HepG2 (cell line): ENCODE results near the gene KRI1. TPM values are rescaled to one million over a fixed set of nuclear protein-coding genes. Genes with fewer than 3 reads are reported as not detected.

Experiments
- CBX5 ChIP-seq: sonication (generic); formaldehyde crosslinking; IDR thresholded peaks from 2 replicates; pipeline ENCODE4 v1.4.0; 2020; ENCODE audit warnings: missing genetic modification reagents, borderline replicate concordance
- FOXA1 ChIP-seq, 2 experiments: fragments of 450-650 bp in 1 of 2; sonication (generic) in 1 of 2; formaldehyde crosslinking in 1 of 2; IDR thresholded peaks; 2 replicates each; pipeline versions ENCODE4 v1.4.0 to v1.6.1; 2016 to 2020; ENCODE audit warnings: missing genetic modification reagents in 1 of 2
- GABPA ChIP-seq, 2 experiments: IDR thresholded peaks; 2 replicates each; pipeline ENCODE4 v1.6.1; 2011 to 2016; ENCODE audit warnings: low read depth in 2 of 2, low read length in 1 of 2, missing biosample characterization in 1 of 2, missing genetic modification characterization in 1 of 2
- HOXA5 ChIP-seq: sonication (generic); formaldehyde crosslinking; IDR thresholded peaks from 2 replicates; pipeline ENCODE4 v1.4.0; 2020; ENCODE audit warnings: missing genetic modification reagents
- ISL2 ChIP-seq: sonication (generic); formaldehyde crosslinking; IDR thresholded peaks from 2 replicates; pipeline ENCODE4 v1.5.0; 2020; ENCODE audit warnings: missing genetic modification reagents
- ISX ChIP-seq: sonication (generic); formaldehyde crosslinking; conservative IDR thresholded peaks from 2 replicates; pipeline ENCODE4 v1.5.0; 2020; ENCODE audit warnings: missing genetic modification reagents
- KLF12 ChIP-seq: sonication (generic); formaldehyde crosslinking; IDR thresholded peaks from 2 replicates; pipeline ENCODE4 v1.4.0; 2020; ENCODE audit warnings: missing genetic modification reagents, borderline replicate concordance
- KLF16 ChIP-seq, 2 experiments: sonication (generic) in 1 of 2; formaldehyde crosslinking in 1 of 2; IDR thresholded peaks; 2 replicates each; pipeline versions ENCODE4 v1.6.1 to v1.8.0; 2016 to 2023; ENCODE audit warnings: missing genetic modification reagents in 2 of 2, missing compliant biosample characterization in 1 of 2
- MBD4 ChIP-seq: IDR thresholded peaks from 2 replicates; pipeline ENCODE4 v1.6.1; 2012; ENCODE audit warnings: low read length, inconsistent platforms, borderline replicate concordance
- NCOR1 ChIP-seq: fragments of 200-600 bp; sonication (generic); IDR thresholded peaks from 2 replicates; pipeline ENCODE4 v1.7.0; 2017; ENCODE audit warnings: antibody characterized with exemption, low read length, borderline replicate concordance
- NKX3-1 ChIP-seq: sonication (generic); formaldehyde crosslinking; IDR thresholded peaks from 2 replicates; pipeline ENCODE4 v1.5.0; 2020; ENCODE audit warnings: missing genetic modification reagents
- RBM22 ChIP-seq: fragments of 200-400 bp; formaldehyde crosslinking; optimal IDR thresholded peaks from 2 replicates; pipeline ENCODE3; 2017; ENCODE audit warnings: mild to moderate bottlenecking, low read length, moderate library complexity
- SETDB1 ChIP-seq: sonication (generic); formaldehyde crosslinking; IDR thresholded peaks from 2 replicates; pipeline ENCODE4 v1.5.1; 2020; ENCODE audit warnings: missing genetic modification reagents, mild to moderate bottlenecking, borderline replicate concordance
- SKI ChIP-seq: fragments of 450-650 bp; IDR thresholded peaks from one replicate; pipeline ENCODE4 v1.6.1; 2018; ENCODE audit warnings: mild to moderate bottlenecking; ENCODE audit not compliant: partially characterized antibody
- SSRP1 ChIP-seq: IDR thresholded peaks from 2 replicates; pipeline ENCODE4 v1.6.1; 2016; ENCODE audit warnings: control low read depth
- YEATS4 ChIP-seq: sonication (generic); formaldehyde crosslinking; IDR thresholded peaks from 2 replicates; pipeline ENCODE4 v1.4.0; 2020; ENCODE audit warnings: missing genetic modification reagents, borderline replicate concordance
- ZFYVE20 ChIP-seq: sonication (generic); formaldehyde crosslinking; IDR thresholded peaks from 2 replicates; pipeline ENCODE4 v1.8.0; 2023; ENCODE audit warnings: low read depth, mild to moderate bottlenecking, moderate library complexity, missing genetic modification reagents, borderline replicate concordance
- ZNF24 ChIP-seq: fragments of 450-650 bp; IDR thresholded peaks from 2 replicates; pipeline ENCODE4 v1.6.1; 2017; ENCODE audit warnings: antibody characterized with exemption, mild to moderate bottlenecking
- ZNF317 ChIP-seq: sonication (generic); formaldehyde crosslinking; IDR thresholded peaks from 2 replicates; pipeline ENCODE4 v1.5.0; 2020; ENCODE audit warnings: mild to moderate bottlenecking, missing genetic modification reagents
- ZNF33B ChIP-seq: sonication (generic); formaldehyde crosslinking; IDR thresholded peaks from 2 replicates; pipeline ENCODE4 v1.5.1; 2020; ENCODE audit warnings: mild to moderate bottlenecking, missing genetic modification reagents
- ZNF549 ChIP-seq: sonication (generic); formaldehyde crosslinking; IDR thresholded peaks from 2 replicates; pipeline ENCODE4 v1.5.0; 2020; ENCODE audit warnings: missing genetic modification reagents
- ZNF562 ChIP-seq: sonication (generic); formaldehyde crosslinking; IDR thresholded peaks from 2 replicates; pipeline ENCODE4 v1.8.0; 2022; ENCODE audit warnings: missing genetic modification reagents, borderline replicate concordance
- ZNF878 ChIP-seq: sonication (generic); formaldehyde crosslinking; IDR thresholded peaks from 2 replicates; pipeline ENCODE4 v1.8.1; 2023; ENCODE audit warnings: mild to moderate bottlenecking, missing genetic modification reagents, moderate library complexity
- polyA plus RNA-seq, 8 experiments: library from polyadenylated mRNA; depleted of rRNA in 3 of 8; stranded (reverse) in 7 of 8; unstranded in 1 of 8; fragments of >200 nt; fragmentation: Illumina TruSeq in 4 of 8; extraction: Trizol in 4 of 8; gene quantifications; 2 replicates each; pipeline versions ENCODE4 v1.2.1 to v1.2.3, GENCODE V29; 2011 to 2016; ENCODE audit warnings: low read depth in 4 of 8, missing spikeins in 1 of 8, mixed read lengths in 1 of 8; ENCODE audit not compliant: insufficient read depth in 1 of 8
- total RNA-seq, 5 experiments: library from RNA; depleted of rRNA; stranded (reverse); fragments of >200 nt; fragmentation: Illumina TruSeq; extraction: Trizol; gene quantifications; 2 replicates each; pipeline ENCODE4 v1.2.3, GENCODE V29; 2016; ENCODE audit warnings: low read depth in 1 of 5
- TF ChIP-seq, protein P1 (sequence below): sonication (generic); formaldehyde crosslinking; IDR thresholded peaks from 2 replicates; pipeline ENCODE4 v1.4.0; 2020; ENCODE audit warnings: missing genetic modification reagents, borderline replicate concordance
- TF ChIP-seq, protein P2 (sequence below): IDR thresholded peaks from 2 replicates; pipeline ENCODE4 v1.6.1; 2016; ENCODE audit warnings: missing compliant biosample characterization, missing genetic modification reagents, borderline replicate concordance
- TF ChIP-seq, protein P3 (sequence below): IDR thresholded peaks from 2 replicates; pipeline ENCODE4 v1.6.1; 2012; ENCODE audit warnings: low read length, improper control_type of control experiment

Gene KRI1
- total and polyA plus RNA-seq, 2 of the 13 experiments (the other 11 are each of a cell fraction or from before 2014, with no cell fraction given), result 9.1 to 11.7 TPM

DNA sequence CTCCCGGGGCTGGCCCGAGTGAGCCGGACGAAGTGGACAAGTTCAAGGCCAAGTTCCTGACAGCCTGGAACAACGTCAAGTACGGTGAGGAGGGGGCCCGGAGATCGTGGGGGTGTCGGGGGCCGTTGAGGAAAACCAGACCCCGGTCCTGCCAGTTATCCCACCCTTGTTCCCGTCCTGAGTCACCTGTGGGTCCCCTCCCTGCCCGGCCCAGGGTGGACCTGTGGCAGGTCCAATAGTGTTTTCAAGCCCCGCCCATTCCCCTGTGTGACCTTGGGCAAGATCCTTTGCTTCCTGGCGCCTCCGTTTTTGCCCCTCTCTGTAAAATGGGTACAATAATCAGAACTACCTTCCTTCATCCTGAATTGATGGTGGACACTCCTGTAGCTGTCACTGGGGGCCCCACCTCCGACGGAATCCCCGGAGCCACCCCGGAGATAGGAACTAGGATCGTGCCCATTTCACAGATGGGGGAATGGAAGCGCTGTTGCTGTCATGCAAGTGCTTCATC lies 21.5 kb downstream of the KRI1 start (continued):
- TF ChIP-seq SETDB1 (CRISPR knock-in tag), result no peak
- no peak for TF ChIP-seq ZNF33B (CRISPR knock-in tag)
- TF ChIP-seq, protein P1, sequence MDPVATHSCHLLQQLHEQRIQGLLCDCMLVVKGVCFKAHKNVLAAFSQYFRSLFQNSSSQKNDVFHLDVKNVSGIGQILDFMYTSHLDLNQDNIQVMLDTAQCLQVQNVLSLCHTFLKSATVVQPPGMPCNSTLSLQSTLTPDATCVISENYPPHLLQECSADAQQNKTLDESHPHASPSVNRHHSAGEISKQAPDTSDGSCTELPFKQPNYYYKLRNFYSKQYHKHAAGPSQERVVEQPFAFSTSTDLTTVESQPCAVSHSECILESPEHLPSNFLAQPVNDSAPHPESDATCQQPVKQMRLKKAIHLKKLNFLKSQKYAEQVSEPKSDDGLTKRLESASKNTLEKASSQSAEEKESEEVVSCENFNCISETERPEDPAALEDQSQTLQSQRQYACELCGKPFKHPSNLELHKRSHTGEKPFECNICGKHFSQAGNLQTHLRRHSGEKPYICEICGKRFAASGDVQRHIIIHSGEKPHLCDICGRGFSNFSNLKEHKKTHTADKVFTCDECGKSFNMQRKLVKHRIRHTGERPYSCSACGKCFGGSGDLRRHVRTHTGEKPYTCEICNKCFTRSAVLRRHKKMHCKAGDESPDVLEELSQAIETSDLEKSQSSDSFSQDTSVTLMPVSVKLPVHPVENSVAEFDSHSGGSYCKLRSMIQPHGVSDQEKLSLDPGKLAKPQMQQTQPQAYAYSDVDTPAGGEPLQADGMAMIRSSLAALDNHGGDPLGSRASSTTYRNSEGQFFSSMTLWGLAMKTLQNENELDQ (CRISPR knock-in tag), result no peak
- TF ChIP-seq ZNF878 (CRISPR knock-in tag), result no peak
- TF ChIP-seq ZNF317 (CRISPR knock-in tag), result no peak
- TF ChIP-seq, protein P2, sequence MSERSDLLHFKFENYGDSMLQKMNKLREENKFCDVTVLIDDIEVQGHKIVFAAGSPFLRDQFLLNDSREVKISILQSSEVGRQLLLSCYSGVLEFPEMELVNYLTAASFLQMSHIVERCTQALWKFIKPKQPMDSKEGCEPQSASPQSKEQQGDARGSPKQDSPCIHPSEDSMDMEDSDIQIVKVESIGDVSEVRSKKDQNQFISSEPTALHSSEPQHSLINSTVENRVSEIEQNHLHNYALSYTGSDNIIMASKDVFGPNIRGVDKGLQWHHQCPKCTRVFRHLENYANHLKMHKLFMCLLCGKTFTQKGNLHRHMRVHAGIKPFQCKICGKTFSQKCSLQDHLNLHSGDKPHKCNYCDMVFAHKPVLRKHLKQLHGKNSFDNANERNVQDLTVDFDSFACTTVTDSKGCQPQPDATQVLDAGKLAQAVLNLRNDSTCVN (CRISPR knock-in tag), result no peak
- no peak; the same call in 1 of the 2 replicates for TF ChIP-seq NCOR1
- 0 out of 2 replicates have a peak, but pooled peaks have one; percentile 5 for TF ChIP-seq HOXA5 (CRISPR knock-in tag)
- TF ChIP-seq, protein P3, sequence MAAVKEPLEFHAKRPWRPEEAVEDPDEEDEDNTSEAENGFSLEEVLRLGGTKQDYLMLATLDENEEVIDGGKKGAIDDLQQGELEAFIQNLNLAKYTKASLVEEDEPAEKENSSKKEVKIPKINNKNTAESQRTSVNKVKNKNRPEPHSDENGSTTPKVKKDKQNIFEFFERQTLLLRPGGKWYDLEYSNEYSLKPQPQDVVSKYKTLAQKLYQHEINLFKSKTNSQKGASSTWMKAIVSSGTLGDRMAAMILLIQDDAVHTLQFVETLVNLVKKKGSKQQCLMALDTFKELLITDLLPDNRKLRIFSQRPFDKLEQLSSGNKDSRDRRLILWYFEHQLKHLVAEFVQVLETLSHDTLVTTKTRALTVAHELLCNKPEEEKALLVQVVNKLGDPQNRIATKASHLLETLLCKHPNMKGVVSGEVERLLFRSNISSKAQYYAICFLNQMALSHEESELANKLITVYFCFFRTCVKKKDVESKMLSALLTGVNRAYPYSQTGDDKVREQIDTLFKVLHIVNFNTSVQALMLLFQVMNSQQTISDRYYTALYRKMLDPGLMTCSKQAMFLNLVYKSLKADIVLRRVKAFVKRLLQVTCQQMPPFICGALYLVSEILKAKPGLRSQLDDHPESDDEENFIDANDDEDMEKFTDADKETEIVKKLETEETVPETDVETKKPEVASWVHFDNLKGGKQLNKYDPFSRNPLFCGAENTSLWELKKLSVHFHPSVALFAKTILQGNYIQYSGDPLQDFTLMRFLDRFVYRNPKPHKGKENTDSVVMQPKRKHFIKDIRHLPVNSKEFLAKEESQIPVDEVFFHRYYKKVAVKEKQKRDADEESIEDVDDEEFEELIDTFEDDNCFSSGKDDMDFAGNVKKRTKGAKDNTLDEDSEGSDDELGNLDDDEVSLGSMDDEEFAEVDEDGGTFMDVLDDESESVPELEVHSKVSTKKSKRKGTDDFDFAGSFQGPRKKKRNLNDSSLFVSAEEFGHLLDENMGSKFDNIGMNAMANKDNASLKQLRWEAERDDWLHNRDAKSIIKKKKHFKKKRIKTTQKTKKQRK, result no peak
- no peak for TF ChIP-seq NKX3-1 (CRISPR knock-in tag)
- TF ChIP-seq ZNF24, result peak; percentile 70
- TF ChIP-seq ZFYVE20 (CRISPR knock-in tag), result no peak
- no peak for TF ChIP-seq FOXA1 (IDR thresholded peaks at IDR 0.05)
- no peak for TF ChIP-seq FOXA1 (CRISPR knock-in tag; IDR thresholded peaks at IDR 0.05)
- TF ChIP-seq CBX5 (CRISPR knock-in tag), result no peak
- TF ChIP-seq SSRP1 (CRISPR knock-in tag), result no peak
- peak; percentile 76 for TF ChIP-seq SKI
- no peak for TF ChIP-seq MBD4
- TF ChIP-seq RBM22, result no peak
- no peak for TF ChIP-seq GABPA (IDR thresholded peaks at IDR 0.05; ENCODE audit: low read depth, low read length)
- TF ChIP-seq GABPA (CRISPR knock-in tag; IDR thresholded peaks at IDR 0.05; ENCODE audit: low read depth), result no peak
- no peak for TF ChIP-seq ZNF562 (CRISPR knock-in tag)
- no peak for TF ChIP-seq KLF16 (CRISPR knock-in tag; IDR thresholded peaks at IDR 0.05)
- TF ChIP-seq ISL2 (CRISPR knock-in tag), result no peak
- TF ChIP-seq ZNF549 (CRISPR knock-in tag), result no peak
- TF ChIP-seq KLF12 (CRISPR knock-in tag), result 0 out of 2 replicates have a peak, but pooled peaks have one; percentile 19
- TF ChIP-seq ISX (CRISPR knock-in tag), result no peak
- no peak for TF ChIP-seq YEATS4
